ENCODE measurements around the gene MAPT.
"Not testable (repeated sequence)": the region's sequence is repeated elsewhere in the genome, so short reads cannot be mapped to it uniquely, and the experiment has no call there.

Gene MAPT

DNA sequence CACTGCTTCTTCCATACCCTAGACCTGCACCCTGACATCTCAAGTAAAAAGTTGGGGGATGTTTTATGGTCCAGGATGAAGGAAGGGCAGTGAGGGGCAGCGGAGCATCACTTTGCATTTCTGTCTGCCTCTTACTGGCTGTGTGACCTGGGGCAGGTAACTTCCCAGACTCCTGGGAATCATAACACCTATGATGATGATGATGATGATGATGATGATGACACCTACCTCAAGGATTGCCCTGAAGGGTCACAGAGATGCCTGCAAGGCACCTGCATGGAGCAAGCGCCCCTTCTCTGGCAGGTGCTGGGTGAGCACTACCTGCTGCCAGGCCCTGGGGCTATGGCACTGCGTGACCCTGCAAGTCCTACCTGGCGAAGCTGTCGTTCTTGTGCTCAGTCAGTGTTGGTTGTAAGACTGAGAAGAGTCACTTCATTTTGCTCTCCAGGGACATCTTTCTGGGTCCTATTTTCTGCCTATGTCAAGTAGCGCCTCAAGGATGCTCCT, 58.5 kb downstream of the MAPT start:
- DNase-seq (ENCODE audit: low read depth), result no peak

DNA sequence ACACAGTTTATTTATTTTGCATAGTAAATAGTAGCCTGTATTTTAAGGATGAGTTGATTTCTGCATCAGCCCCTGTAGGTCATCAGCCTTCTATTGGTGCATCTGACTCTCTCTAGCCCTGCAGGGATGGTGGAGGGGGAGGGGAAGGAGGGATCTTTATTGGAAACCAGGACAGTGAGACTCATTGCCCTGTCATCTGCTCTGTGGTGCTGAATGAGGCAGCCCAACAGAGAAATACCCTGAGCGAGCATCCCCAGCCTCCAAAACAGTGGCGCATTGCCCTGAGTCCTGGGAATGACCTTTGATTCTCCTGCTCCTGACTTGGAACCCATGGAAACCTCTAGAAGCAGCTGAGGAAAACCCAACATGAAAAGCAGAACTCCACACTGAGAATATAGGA, 59.2 kb downstream of the MAPT start:
- DNase-seq (ENCODE audit: low read depth), result no peak

DNA sequence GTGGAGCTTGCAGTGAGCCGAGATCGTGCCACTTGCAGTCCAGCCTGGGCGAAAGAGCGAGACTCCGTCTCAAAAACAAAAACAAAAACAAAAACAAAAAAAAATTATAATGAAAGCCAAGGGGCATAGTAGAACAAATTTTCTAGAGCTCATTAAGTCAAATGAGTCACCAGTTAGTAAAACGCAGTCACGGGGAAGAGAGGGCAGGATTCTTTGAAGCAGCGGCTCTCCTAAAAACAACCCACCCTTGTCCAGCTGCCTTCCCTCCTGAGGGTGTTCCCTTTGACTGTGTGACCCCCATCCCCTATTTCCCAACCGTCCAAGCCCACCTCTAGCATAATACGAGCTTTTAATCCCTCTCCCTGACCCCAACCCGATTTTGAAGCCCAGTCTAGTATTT, 60.6 kb downstream of the MAPT start:
- no peak for DNase-seq (ENCODE audit: low read depth)

DNA sequence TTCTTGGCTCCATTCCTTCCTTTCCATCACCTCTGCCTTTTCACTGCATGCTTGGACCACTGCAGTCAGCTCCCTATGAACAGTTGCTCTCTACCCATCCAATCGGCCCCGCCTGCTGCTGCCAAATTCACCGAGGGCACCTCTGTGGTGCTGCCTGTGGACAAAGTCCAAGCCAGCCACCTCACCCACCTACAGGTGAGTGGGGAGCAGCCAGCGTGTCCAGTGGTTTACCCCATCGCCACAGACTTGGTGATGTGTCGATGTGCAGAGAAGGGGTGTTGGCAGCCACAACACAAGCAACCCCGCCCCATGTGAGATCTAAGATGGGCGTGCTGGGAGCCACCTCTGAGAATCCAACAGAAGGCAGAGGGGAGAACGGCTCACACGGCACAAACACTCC, 61.0 kb downstream of the MAPT start:
- DNase-seq (ENCODE audit: low read depth), result no peak

DNA sequence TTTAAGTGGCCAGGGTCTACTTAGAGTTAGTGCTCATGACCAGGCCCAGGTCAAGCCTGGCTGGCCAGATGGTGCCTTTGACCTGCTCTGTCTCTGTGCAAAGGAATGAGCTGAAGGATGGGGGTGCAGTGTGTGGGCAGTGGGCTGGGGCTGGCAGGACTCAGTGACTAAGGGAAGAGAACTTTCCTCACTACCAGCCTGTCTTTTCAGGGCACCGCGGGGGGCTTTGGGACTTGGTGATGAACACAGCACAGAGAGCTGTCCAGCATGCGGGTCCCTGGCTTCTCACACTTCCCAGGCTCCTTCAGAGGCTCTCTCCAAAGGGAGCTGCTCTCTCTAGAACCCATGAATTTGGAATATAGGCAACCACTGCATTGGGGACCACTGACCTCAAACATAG, 61.7 kb downstream of the MAPT start:
- DNase-seq (ENCODE audit: low read depth), result no peak

DNA sequence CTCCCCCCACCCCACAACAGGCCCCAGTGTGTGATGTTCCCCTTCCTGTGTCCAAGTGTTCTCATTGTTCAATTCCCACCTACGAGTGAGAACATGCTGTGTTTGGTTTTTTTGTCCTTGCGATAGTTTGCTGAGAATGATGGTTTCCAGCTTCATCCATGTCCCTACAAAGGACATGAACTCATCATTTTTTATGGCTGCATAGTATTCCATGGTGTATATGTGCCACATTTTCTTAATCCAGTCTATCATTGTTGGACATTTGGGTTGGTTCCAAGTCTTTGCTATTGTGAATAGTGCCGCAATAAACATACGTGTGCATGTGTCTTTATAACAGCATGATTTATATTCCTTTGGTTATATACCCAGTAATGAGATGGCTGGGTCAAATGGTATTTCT, 62.4 kb downstream of the MAPT start:
- DNase-seq (ENCODE audit: low read depth), result not testable (repeated sequence)

DNA sequence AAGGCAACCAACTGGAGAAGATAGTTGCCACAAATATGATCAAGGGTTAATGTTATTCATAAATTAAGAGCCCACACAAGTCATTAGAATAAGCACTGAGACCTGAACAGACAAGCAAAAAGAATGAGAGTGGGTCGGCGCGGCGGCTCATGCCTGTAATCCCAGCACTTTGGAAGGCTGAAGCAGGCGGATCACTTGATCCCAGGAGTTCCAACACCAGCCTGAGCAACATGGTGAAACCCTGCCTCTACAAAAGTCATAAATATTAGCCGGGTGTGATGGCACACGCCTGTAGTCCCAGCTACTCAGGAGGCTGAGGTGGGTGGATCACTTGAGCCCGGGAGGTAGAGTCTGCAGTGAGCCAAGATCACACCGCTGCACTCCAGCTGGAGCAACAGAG, 64.0 kb downstream of the MAPT start:
- DNase-seq (ENCODE audit: low read depth), result no peak

DNA sequence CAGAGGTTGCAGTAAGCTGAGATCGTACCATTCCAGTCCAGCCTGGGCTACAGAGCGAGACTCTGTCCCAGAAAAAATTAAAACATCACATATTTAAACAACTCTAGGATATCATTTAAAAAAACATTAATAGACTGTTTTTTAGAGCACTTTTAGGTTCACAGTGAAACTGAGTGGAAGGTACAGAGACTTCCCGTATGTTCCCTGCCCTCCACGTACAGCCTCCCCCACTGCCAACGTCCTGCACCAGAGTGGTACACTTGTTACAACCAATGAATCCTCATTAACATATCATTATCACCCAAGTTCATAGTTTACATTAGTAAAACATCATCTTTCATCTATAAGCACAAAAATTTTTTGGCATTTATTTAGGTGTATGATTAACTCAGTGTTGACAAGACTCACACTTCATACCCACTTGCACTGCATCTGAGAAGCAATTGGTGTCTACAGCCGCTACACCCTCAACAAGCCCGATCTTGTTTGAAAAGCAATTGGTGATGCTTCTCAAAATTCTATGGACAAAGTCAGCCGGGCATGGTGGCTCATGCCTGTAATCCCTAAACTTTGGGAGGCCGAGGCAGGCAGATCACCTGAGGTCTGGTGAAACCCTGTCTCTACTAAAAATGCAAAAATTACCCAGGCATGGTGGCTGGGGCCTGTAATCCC, 64.8 kb downstream of the MAPT start:
- no peak for DNase-seq (ENCODE audit: low read depth)

DNA sequence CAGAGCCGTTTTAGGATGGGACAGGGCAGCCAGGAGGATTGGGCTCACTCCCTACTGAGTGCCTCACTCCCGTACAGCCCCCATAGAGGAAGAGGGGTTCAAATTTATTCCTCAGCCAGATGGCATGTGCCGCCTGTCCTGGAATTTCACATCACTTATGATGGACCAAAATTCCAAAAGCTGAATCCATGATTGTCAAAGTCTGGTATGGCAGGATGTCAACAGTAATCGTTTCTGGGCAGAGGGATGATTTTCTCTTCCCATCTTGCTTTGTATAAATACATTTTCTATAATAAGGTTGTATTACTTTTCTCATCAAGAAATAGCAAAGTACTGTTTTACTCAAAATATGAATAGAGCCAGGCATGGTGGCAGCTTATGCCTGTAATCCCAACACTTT, 66.0 kb downstream of the MAPT start:
- no peak for DNase-seq (ENCODE audit: low read depth)

DNA sequence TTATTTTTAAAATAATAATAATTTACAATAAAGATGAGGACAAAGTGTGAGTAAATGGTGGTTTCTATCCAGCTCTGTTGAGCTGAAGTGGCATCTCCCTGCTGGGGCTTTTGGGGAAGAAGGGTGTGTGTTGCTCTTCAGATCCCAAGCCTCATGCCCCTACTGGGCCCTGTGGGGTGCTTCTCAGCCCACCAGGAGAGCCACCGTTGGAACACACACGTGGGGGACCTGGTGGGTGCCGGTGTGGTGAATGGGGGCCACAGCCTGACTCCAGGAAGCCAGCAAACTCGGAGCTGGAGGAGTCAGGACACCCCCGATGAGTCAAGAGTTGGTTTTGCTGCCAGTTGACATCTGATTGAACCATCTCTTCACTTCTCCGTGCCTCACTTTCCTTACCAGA, 66.9 kb downstream of the MAPT start:
- no peak for DNase-seq (ENCODE audit: low read depth)

DNA sequence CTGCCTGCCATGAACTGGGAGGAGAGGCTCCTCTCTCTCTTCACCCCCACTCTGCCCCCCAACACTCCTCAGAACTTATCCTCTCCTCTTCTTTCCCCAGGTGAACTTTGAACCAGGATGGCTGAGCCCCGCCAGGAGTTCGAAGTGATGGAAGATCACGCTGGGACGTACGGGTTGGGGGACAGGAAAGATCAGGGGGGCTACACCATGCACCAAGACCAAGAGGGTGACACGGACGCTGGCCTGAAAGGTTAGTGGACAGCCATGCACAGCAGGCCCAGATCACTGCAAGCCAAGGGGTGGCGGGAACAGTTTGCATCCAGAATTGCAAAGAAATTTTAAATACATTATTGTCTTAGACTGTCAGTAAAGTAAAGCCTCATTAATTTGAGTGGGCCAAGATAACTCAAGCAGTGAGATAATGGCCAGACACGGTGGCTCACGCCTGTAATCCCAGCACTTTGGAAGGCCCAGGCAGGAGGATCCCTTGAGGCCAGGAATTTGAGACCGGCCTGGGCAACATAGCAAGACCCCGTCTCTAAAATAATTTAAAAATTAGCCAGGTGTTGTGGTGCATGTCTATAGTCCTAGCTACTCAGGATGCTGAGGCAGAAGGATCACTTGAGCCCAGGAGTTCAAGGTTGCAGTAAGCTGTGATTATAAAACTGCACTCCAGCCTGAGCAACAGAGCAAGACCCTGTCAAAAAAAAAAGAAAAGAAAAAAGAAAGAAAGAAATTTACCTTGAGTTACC, 68.0 kb downstream of the MAPT start:
- no peak for DNase-seq (ENCODE audit: low read depth)

DNA sequence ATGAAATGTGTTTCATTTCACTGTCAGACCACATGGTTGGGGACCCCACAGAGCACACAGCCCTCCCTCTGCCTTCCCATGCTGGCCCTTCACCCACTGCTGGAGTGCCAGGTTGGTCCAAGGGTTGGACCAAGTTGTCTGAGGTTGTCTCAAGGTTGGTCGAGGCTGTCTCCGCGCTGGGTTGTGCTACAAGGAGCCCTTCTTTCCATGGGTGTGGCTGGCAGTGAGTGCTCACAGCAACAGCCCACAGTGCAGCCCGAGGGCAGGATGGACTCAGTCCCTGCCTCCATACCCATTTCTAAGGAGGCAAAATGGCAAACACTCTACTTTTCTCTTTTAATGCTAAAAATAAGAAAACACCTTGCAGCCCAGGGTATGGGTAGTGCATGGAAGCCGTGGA, 68.9 kb downstream of the MAPT start:
- no peak for DNase-seq (ENCODE audit: low read depth)

DNA sequence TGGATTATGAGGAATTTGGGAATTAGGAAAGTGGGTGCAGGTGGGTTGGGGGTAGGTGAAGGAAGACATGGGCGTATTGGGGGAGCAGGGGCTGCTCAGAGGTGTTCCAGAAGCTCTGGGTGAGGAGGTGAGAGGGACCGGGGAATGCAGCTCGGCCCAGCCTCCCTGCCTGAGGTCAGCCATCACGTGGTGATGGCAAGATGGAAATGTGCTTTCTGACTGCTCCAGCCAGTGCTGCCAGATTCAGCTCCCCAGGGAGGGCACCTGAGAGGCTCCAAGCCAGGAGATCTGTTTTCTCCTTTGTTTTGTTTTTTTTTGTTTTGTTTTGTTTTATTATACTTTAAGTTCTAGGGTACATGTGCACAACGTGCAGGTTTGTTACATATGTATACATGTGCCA, 69.5 kb downstream of the MAPT start:
- DNase-seq (ENCODE audit: low read depth), result no peak

DNA sequence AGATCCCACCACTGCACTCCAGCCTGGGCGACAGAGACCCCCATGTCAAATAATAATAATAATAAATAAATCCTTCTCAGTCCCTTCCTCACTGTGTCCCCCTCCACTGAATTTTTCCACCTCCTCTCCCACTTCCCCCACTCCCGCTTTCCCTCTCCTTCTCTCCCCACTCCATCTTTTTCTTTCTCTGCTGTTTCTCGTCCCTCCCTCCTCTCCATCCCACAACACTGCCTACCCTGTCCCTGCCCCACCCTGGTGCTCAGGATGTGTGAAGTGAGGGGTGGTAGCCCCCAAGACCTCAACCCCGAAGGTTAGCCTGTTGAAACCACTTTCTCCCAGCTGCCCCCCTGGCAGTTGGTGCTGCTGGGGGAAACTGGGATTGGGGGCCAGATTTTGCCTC, 70.3 kb downstream of the MAPT start:
- no peak for DNase-seq (ENCODE audit: low read depth)

DNA sequence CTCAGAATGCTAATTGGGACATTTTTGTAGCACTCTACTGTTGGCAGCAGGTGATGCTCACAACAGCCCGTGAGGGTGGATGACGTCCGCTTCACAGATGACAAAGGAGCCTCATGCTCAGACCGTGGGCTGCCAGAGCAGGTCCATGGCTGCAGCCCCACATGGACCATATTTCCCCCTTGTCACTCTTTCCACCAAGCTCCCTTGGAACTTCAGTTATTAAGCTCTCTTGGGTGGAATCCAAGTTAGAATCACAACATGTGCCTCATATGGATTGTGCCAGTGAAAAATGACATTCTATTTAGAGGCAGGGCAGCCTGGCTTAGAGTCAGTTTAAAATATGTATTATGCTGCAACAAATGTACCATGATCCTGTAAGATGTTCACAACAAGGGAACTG, 71.5 kb downstream of the MAPT start:
- DNase-seq (ENCODE audit: low read depth), result no peak

DNA sequence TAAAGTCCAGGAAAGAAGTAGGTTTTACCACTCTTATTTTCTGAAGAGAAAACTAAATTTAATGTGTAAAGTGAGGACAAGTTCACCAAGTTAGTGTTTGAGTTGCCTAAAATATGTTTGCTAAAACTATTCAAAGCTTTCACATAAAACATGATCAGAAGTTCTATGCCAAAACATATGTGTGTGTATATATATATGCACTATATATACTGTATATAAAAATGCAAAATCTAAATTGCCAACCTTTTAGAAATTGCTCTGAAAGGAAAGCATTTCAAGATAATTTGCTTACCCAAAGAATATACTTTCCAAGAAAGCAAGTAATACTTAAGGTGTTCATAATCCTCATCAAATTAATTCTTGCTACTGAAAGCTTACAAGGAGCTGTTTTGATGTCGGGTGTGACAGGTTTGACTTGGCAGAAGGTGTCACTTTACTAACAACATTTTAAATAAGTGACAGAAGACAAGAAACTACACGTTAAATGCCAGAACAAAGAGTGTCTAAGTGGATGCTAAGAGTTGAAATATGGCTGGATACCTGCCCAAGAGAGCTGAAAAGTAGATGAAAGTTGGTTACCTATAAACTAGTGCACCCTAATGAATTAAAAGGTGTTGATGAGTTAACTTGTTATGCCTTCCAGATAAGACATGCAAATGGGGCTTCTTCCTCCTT, 72.4 kb downstream of the MAPT start:
- no peak for DNase-seq (ENCODE audit: low read depth)

DNA sequence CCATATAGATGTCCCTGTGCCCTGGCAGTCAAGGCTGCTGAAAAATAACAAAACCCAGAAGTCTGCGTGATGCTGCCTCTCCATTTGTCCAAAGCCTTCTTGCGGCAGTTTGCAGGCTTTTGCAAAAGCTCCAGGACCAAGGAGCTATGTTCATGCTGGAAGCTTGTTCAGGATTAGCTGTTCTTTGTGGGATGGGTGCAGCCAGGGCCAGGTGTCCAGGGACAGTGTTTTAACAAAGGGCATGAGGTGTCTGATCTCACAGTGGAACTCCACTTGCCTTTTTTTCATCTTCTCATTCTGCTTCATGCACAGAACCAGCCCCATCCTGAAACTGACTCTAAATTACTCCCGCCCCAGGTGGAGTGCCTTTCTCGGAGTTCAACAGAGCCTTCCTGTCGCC, 73.0 kb downstream of the MAPT start:
- no peak for DNase-seq (ENCODE audit: low read depth)

DNA sequence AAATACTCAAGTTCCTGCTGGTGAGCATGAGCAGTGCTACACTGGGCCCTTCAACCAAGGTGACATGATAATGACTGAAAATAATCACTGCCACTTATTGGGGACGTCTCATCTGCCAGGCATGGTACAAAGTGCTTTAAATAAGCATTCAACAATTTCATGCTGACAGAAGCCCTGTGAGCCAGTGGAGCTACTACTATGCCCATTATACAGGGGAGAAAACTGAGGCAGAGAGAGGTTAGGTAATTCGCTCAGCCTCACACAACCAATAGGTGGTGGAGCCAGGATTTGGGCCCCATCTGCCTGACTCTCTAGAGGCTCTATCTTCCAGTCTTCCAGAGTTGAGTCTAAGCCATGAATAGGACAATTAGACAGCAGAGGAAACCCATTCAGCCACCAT, 74.4 kb downstream of the MAPT start:
- no peak for DNase-seq (ENCODE audit: low read depth)

DNA sequence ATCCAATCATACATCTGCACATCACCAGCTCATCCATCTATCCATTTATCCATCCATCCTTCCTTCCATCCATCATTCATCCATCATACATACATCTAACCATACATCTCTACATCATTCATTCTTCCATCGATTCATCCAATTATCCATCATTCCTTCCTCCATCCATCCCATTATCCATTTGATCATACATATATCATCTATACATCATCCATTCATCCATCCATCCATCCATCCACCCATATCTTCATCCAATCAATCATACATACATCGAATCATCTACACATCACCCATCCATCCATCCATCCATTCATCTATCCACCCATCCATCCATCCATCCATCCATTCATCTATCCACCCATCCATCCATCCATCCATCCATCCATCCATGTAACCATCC, 75.4 kb downstream of the MAPT start:
- no peak for DNase-seq (ENCODE audit: low read depth)

DNA sequence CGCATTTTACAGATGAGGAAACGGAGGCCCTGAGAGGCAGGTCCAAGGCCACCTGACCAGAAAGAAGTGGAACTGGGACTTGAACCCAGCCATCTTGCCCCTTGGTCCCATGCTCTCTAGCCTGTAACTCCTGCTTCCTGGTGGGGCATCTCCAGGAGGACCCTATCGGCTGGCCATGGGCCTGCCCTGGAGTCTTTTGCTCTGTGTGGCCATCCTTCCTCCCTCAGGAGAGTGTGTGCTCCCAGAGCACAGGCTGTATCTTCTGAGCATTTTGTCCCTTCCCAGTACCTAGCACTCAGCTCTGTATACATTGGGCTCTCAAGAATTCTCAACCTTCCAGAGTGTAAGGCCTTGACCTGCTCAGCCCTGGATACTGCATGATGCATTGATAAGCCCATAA, 76.3 kb downstream of the MAPT start:
- no peak for DNase-seq (ENCODE audit: low read depth)

DNA sequence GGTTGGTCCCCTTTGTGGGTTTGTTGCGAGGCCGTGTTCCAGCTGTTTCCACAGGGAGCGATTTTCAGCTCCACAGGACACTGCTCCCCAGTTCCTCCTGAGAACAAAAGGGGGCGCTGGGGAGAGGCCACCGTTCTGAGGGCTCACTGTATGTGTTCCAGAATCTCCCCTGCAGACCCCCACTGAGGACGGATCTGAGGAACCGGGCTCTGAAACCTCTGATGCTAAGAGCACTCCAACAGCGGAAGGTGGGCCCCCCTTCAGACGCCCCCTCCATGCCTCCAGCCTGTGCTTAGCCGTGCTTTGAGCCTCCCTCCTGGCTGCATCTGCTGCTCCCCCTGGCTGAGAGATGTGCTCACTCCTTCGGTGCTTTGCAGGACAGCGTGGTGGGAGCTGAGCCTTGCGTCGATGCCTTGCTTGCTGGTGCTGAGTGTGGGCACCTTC, 77.4 kb downstream of the MAPT start:
- no peak for DNase-seq (ENCODE audit: low read depth)

DNA sequence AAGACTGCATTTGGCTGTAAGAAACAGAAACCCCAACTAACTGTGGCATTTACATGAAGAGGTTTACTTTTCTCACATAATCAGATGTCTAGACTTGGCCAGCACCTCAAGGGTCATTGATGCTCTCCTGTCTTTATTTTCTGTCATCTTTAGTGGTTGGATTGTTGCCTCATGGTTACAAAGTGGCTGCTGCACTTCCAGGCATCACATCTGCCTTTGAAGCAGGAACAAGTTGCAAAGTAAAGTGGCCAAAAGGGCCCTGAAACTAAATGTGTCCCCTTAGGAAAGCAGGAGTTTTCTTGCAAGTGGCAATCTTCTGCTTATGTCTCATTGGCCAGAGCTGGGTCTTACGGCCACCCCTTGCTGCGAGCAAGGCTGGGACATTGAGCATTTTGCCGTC, 78.2 kb downstream of the MAPT start:
- DNase-seq (ENCODE audit: low read depth), result no peak

DNA sequence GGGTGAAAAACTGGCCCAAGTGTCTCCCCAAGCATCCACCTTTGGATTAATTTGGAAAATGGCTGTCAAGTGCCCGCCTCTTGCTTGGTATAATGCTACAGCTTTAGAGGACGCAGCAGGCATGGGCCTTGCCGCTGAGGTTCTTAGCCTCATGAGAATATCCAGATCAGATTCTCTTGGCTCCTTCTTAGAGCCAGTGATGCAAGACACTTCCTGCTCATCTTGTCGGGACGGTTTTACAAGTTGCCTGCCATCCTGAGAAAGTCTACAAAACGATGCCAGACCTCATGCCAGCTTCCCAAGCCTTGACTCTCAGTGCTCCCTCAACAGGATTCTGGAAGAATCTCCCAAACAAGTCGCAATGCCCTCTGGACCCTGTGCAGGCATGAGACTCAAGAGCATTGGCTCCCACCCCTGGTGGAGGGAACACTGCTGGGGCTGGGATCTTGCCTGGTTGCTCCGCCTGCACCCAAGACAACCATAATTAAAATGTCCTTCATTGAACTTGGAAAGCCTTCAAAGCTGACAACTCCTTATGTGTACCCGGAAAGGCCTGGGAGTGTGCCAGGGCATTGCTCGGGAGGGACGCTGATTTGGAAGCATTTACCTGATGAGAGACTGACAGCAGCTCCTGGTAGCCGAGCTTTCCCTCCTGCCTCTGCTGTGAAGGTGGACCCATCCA, 78.9 kb downstream of the MAPT start:
- DNase-seq (ENCODE audit: low read depth), result no peak

All from T follicular helper cell (primary cell).